Hematopoietic multipotent progenitor cell treated with erythropoietin and hydrocortisone succinate and interleukin-3 and kit ligand, for 17 days (in vitro differentiated cells): ENCODE results near the gene C8A.

Experiments used
- DNase-seq: peaks from one replicate; pipeline ENCODE4 v3.0.0-alpha.2; 2015; ENCODE audit warnings: low spot score

The C8A gene

GRCh38 chr1:56927171-56927570, 72.6 kb downstream of the C8A start:
- DNase-seq = no peak

DNA sequence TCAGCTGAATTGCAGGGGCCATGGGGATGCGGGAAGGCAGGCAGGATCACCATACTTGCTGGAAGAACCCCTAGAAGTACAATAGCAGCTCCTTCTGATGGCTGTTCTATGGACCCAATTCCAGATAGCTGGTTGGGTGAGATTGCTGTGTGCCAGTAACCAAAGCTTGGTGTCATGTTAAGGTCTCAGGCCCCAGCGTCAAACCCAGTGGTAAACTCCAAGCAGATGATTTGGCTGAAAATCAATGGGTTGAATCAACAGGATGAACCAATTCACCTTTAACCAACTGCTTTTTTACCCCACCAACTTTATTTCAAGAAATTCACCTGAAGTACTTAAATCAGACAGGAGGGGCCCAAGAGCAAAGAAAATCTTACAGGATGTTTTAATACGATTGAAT, 73.4 kb downstream of the C8A start:
- DNase-seq = no peak

GRCh38 chr1:56929492-56929891, 74.9 kb downstream of the C8A start:
- DNase-seq = no peak

- no peak for DNase-seq
These were observed 76.6 kb downstream of the C8A start for GRCh38 chr1:56931211-56931610.

DNA sequence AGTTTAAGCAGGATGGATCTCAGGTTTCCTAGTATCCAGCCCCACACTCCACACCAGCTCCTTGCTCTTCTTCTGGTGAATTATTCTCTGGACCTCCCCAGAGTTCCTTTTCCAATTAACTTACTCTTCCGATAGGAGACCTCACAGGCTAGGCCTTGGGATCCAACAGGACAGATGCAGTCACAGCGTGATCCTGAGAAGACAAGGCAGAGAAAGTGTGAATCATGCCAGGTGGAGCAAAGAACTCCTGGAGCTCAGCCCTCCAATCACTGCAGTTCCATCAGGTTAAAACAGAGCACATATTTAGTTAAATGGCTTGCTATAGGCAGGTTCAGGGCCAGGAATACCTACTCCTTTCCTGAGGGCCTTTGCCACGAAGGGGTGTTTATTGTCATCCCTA, 77.1 kb downstream of the C8A start:
- no peak for DNase-seq

DNA sequence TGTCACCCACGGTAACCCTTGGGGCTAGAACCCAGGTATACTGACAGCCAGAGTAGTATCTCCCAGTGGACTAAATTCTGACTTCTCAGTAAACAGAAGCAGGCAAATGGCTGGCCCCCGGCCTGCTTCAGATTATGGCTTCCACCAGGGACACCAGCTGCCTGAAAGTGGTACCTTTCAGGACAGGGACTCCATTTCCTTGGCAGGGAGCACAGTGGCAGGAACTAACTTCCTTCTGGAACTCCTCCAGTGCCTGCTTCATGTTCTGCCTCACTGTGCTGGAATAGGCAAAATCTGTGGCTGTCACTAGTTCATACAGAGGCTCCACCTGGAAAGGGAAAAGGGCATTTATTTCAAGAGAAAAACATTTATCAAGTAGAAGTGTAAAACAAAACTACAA, 78.6 kb downstream of the C8A start:
- no peak for DNase-seq

- DNase-seq = no peak
These were observed 79.0 kb downstream of the C8A start for GRCh38 chr1:56933606-56934005.

GRCh38 chr1:56934430-56935060, 79.9 kb downstream of the C8A start:
- no peak for DNase-seq

- DNase-seq = no peak
These were observed 84.0 kb downstream of the C8A start for GRCh38 chr1:56938646-56939045.

GRCh38 chr1:56939209-56939608, 84.6 kb downstream of the C8A start:
- DNase-seq = no peak

DNA sequence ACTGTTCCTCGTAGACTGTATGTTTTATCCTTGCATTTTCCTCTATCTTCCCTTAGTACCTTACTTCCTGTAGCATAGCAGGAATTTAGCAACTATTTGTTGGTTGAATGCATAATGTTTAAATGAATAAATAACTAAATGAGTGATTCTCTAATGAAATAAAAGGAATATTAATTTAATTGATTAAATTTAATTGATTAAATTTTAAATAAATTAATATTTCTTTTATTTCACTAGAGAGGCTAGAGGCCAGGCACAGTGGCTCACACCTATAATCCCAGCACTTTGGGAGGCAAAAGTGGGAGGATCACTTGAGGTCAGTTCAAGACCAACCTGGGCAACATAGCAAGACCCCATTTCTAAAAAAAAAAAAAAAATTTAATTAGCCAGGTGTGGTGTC, 85.4 kb downstream of the C8A start:
- no peak for DNase-seq

- DNase-seq = no peak
These were observed 93.9 kb downstream of the C8A start for GRCh38 chr1:56948403-56949023.

DNA sequence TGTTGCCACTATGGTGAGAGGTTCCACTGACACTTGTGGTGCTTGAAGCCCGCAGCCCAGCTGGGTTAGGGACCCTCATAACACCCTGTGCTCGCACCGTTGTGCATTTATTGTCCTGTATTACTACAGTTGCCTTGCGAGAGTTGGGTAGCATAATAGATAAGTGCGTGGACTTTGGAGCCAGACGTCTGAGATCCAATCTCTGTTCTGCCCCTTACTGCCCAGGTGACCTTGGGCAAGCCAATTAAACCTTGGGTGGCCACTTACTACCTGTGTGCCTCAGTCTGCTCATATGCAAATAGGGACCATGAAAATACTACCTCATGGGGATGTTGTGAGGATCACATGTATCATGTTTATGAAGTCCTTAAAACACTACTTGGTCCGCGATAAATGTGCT, 97.9 kb downstream of the C8A start:
- no peak for DNase-seq

- no peak for DNase-seq
These were observed 98.8 kb downstream of the C8A start for GRCh38 chr1:56953386-56953785.

DNA sequence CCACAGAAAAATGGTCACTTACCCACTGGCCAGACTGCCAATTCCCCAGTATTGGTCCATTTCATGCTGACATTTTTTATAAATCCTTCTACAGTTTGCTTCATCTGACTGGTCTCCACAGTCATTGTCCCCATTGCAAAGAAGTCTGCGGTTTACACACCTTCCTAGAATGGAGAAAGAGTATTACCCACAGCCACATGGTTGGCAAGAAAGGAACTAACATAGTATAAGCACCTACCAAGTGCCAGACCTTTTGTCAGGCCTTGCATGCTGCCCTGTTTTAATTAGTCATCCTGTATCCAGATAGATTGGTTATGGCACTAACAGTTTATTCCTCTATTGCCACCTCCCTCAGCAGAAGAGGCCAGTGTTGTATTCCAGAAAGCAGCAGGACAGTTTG, 100.1 kb downstream of the C8A start:
- no peak for DNase-seq

GRCh38 chr1:56957931-56958330, 103.3 kb downstream of the C8A start:
- no peak for DNase-seq

- DNase-seq = no peak
These were observed 103.9 kb downstream of the C8A start for GRCh38 chr1:56958526-56958925.

DNA sequence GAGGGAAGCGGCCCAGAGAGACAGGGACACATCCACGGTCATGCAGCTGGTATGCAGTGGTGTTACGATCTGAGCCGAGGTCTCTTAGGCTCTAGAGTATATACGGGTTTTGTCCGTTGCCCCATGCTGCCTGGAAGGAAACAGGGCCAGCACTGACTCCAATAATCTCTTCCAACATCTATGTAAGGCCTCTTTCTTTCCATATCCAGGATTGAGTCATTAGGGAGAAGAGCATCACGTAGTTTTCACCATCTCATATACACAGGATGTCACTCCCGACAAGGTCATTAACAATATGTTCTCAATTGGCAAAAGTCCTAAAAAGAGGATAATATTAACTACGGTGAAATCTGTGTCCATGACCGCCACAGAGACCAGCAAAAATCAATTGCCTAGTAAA, 106.8 kb downstream of the C8A start:
- DNase-seq = no peak

DNA sequence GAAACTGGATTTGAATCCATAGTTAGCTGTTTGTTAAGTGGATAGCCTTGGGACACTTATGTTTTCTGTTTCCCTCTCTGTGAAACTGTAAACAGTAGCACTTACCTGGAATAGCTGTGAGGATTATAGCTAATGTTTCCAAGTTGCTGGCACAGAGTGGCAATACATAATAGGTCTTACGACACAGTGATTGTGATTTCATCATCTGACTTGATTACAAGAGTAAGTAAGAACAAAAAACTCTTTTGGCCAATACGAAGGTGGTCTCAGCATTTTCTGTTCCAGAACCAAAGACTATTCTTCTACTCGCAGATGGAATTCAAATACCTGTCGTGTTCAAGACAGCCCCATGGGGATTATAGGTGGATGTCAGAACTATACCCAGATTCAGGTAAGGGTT, 109.1 kb downstream of the C8A start:
- DNase-seq = no peak

DNA sequence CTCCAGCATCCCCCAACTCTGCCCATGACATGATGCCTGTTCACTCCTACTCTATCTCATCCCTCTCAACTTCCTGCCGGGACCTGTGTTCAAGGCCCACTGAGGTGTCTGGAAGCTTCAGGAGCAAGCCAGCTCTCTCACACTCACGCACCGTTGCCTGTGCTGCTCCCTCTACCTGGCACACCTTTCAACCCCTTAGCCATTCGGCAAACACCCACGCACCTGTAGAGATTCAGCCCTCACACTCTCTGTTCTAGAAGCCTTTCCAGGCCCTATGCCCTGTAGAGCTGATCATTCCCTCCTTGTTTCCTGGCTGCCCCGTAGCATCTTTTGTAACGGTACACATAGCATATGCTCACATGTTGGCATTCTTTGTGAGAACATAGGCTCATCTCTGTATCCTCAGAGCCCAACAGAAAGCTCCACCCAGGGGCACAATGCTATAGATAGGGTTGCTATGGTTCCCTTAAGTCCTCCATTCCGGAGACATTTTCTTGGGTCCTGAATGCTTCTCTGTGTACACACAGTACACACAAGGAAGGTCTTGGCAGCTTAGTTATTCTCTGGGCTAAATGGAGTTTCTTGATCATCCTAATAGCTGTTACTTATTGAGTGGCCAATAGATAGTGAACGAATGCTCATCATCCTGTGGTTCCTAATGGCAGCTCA, 109.9 kb downstream of the C8A start:
- DNase-seq = no peak

DNA sequence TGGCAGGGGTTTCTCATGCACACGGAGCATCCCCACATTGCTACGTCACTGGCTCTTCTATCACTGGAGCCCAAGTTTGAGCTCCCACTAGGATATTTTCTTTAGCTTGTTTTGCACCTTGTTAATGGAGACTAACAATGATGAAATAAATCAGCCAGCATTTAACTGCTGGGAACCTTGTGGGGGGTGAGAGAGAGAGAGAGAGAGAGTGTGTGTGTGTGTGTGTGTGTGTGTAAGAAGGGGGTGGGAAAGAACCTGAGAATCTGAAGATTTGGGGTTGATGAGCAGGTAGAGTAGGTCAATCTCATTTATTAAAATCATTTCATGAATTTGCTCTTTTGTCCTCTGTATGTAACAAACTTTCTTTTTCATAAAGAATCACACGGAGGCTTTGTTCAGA, 110.6 kb downstream of the C8A start:
- DNase-seq = no peak

GRCh38 chr1:56965916-56966697, 111.5 kb downstream of the C8A start, which contains the start of gene C8B:
C8B (minus strand) TSS chr1:56966015; CDS start chr1:56965948, 67 bp downstream.
- DNase-seq = no peak

DNA sequence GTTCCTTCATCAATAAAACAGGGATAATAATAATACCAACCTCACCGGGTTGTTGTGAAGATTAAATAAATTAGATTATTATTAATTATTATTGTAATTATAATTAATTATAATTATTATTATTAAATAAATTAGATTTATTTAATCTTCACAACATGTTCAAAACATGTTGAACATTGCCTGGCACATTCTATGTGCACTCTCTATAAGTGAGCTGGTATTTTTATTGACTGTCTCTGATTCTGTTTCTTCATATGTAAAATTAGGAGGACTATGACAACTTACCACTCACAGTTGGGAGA, 112.1 kb downstream of the C8A start:
- DNase-seq = no peak
